Chondrocyte (in vitro differentiated cells): Measurements from ENCODE around the gene APH1B. TPM values are rescaled to one million over a fixed set of nuclear protein-coding genes. Genes with fewer than 3 reads are reported as not detected.
"Not testable (repeated sequence)": the region's sequence is repeated elsewhere in the genome, so short reads cannot be mapped to it uniquely, and the experiment has no call there.

Experiments
- DNase-seq: peaks from one replicate; pipeline ENCODE4 v3.0.0; 2021; ENCODE audit warnings: mixed read lengths, low spot score
- H3K27ac Mint-ChIP-seq: one replicate; pipeline ENCODE4 v1.8.0; 2021; ENCODE audit warnings: mild to moderate bottlenecking, moderate library complexity, mixed read lengths; ENCODE audit not compliant: unreplicated experiment
- H3K27me3 Mint-ChIP-seq: 2 replicates; pipeline ENCODE4 v1.8.0; 2021; ENCODE audit warnings: low read depth, mixed read lengths
- H3K36me3 Mint-ChIP-seq: 2 replicates; pipeline ENCODE4 v1.8.0; 2021; ENCODE audit warnings: low read depth, mixed read lengths
- H3K4me1 Mint-ChIP-seq: 2 replicates; pipeline ENCODE4 v1.8.0; 2021; ENCODE audit warnings: low read depth, mild to moderate bottlenecking, mixed read lengths
- H3K4me3 Mint-ChIP-seq: one replicate; pipeline ENCODE4 v1.8.0; 2021; ENCODE audit warnings: mild to moderate bottlenecking, moderate library complexity, mixed read lengths; ENCODE audit not compliant: unreplicated experiment
- H3K9me3 Mint-ChIP-seq: 2 replicates; pipeline ENCODE4 v1.8.0; 2021; ENCODE audit warnings: low read depth, mixed read lengths
- total RNA-seq: library from RNA; stranded (reverse); gene quantifications from 3 replicates; pipeline ENCODE4 v1.2.1, GENCODE V29; 2021
- TF ChIP-seq, protein P1 (sequence below): fragments of 200-600 bp; sonication (generic); IDR thresholded peaks from 2 replicates; pipeline ENCODE4 v1.5.0; 2021; ENCODE audit warnings: antibody characterized with exemption, mild to moderate bottlenecking, moderate library complexity

The APH1B gene
- total RNA-seq, 1 donor from 2014 or later, result 20.1 TPM

DNA sequence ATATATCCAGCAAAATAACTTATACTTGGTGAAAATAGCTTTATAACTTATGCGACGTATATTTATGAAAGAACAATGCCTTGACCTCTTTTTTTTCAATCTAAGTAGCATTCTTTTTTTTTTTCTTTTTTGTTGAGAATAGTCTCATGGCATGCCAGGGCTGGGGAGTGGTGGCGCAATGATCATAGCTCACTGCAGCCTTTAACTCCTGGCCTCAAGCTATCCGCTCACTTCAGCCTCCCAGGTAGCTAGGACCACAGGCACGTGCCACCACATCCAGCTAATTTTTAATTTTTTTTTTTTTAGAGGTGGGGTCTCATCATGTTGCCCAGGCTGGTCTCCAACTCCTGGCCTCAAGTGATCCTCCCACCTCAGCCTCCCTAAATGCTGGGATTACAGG lies 44.5 kb upstream of the APH1B start:
- no peaks in the 10 kb centered on the region for H3K27me3 Mint-ChIP-seq
- DNase-seq, result no peak
- no peak overlapping the region for H3K4me3 Mint-ChIP-seq
- TF ChIP-seq, protein P1, sequence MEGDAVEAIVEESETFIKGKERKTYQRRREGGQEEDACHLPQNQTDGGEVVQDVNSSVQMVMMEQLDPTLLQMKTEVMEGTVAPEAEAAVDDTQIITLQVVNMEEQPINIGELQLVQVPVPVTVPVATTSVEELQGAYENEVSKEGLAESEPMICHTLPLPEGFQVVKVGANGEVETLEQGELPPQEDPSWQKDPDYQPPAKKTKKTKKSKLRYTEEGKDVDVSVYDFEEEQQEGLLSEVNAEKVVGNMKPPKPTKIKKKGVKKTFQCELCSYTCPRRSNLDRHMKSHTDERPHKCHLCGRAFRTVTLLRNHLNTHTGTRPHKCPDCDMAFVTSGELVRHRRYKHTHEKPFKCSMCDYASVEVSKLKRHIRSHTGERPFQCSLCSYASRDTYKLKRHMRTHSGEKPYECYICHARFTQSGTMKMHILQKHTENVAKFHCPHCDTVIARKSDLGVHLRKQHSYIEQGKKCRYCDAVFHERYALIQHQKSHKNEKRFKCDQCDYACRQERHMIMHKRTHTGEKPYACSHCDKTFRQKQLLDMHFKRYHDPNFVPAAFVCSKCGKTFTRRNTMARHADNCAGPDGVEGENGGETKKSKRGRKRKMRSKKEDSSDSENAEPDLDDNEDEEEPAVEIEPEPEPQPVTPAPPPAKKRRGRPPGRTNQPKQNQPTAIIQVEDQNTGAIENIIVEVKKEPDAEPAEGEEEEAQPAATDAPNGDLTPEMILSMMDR, result no peak
- H3K4me1 Mint-ChIP-seq, result peaks cover 58% of the 10 kb centered on the region
- H3K27ac Mint-ChIP-seq, result peak overlapping the region; percentile 92
- H3K9me3 Mint-ChIP-seq, result peaks cover 3% of the 10 kb centered on the region
- no peaks in the 10 kb centered on the region for H3K36me3 Mint-ChIP-seq

DNA sequence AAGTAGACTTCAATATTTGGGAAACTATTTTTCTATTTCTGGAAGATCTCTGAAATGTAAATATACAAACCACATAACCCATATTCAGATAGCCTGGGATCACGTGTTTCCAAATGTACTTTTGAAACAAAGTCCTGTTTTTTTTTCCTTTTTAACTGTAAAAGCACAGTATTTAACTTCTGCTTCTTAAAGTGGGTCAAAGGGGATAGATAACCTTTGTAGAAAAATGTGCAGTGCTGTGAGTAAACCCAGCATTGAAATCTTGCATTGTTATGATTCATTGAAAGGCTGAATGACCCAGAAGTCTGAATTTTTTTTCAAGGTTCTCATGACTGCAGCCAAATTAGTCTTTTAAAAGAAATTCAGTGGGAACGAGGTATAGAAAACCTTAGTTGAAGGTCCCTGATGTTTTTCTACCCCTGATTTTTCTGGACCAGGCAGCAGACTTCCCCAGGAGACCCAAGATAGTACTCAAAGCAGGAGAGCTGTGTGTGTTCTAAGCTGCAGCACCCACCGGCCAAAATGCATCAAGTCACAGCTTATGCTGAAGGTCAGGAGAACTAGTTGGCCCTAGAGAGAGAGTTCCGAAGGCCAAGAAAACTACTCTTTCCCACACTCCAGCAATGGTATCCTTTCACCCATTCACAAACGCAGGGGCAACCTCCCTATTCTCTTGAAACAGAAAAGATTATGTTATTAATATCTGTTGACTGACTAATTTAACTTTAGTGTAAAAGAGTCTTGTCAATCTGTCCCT lies 43.6 kb upstream of the APH1B start:
- TF ChIP-seq, protein P1, result no peak
- Mint-ChIP-seq H3K4me3 (peak overlapping the region; percentile 23), H3K4me1 (peaks cover 65% of the 10 kb centered on the region), H3K27ac (peak overlapping the region; percentile 92), H3K9me3 (peaks cover 5% of the 10 kb centered on the region), H3K36me3 (no peaks in the 10 kb centered on the region), H3K27me3 (no peaks in the 10 kb centered on the region)
- DNase-seq, result no peak

DNA sequence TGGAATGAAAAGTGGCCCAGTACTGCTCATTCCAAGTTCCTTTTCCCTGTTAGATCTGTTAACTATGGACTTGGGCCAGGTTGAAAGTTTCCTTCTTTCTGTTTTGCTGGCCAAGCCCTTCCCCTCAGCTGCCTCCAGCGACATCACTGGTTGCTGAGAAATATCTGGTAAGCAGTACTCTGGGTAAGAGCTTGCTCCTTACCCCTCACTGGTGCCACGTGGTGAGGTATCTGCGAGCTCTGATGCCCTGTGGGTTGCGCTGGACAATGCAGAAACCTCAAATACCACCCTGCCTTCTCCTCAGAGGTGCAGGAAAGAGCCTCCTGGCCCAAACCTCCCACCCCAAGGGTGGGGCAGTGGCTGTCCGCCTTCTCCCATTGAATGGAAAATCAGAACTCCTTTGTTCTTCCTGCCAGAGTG lies 42.9 kb upstream of the APH1B start:
- H3K4me3 Mint-ChIP-seq, result peak overlapping the region; percentile 33
- H3K36me3 Mint-ChIP-seq, result no peaks in the 10 kb centered on the region
- no peak for DNase-seq
- H3K27ac Mint-ChIP-seq, result peak overlapping the region; percentile 92
- peaks cover 69% of the 10 kb centered on the region for H3K4me1 Mint-ChIP-seq
- peaks cover 5% of the 10 kb centered on the region for H3K9me3 Mint-ChIP-seq
- no peaks in the 10 kb centered on the region for H3K27me3 Mint-ChIP-seq
- TF ChIP-seq, protein P1, result no peak

DNA sequence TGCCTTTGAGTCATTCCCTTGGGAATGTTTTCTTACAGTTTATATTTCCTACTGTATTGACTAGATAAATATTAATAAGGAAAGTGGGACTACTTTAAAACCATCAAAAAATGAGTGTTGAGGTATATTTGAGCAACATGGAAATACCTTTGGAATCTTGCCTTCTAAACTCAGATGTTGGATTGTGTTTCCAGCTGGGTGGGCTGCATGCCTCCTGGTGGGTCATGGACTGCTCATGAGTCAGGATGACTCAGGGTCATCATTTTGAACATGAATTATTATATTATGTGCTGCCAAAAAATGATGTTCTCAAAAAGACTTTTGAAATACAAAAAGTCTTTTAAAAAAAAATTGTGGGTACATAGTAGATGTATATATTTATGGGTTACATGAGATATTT lies 41.1 kb upstream of the APH1B start:
- Mint-ChIP-seq H3K9me3 (peaks cover 5% of the 10 kb centered on the region), H3K4me1 (peaks cover 76% of the 10 kb centered on the region), H3K36me3 (no peaks in the 10 kb centered on the region), H3K27ac (peak overlapping the region; percentile 91), H3K27me3 (no peaks in the 10 kb centered on the region), H3K4me3 (no peak overlapping the region)
- DNase-seq, result no peak
- TF ChIP-seq, protein P1, result no peak

DNA sequence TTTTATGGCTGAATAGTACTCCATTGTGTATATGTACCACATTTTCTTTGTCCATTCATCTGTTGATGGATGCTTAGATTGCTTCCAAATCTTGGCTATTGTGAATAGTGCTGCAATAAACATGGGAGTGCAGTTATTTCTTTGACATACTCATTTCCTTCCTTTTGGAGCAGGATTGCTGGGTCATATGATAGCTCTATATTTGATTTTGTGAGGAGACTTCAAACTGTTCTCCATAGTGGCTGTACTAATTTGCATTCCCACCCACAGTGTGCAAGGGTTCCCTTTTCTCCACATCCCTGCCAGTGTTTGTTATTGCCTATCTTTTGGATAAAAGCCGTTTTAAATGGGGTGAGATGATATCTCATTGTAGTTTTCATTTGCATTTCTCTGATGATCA lies 40.3 kb upstream of the APH1B start:
- DNase-seq, H3K4me3 Mint-ChIP-seq, H3K36me3 Mint-ChIP-seq, H3K9me3 Mint-ChIP-seq, H3K27me3 Mint-ChIP-seq: not testable (repeated sequence)
- peak overlapping the region; percentile 52 for H3K27ac Mint-ChIP-seq
- peaks cover 72% of the 10 kb centered on the region for H3K4me1 Mint-ChIP-seq

DNA sequence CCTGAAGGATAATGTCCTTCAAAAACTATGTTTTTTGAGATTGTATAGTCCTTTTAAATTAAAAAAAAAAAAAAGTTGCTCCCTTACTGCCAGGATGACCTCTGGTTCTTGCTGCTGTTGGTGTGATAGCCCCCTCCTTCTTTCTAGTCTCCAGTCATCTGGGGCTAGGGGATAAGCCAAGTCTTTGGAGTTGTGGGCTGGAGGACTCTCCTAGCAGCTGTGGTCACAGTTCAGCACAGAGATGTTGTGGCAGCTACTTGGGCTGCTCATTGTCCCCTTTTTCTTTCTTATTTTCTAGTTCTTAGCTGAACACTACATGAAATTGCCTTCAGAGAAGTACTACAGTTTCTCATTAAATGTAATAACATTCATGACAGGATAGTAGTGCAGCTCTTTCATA lies 39.2 kb upstream of the APH1B start:
- peaks cover 67% of the 10 kb centered on the region for H3K4me1 Mint-ChIP-seq
- H3K27me3 Mint-ChIP-seq, result no peaks in the 10 kb centered on the region
- TF ChIP-seq, protein P1, result no peak
- H3K27ac Mint-ChIP-seq, result peak overlapping the region; percentile 79
- no peak overlapping the region for H3K4me3 Mint-ChIP-seq
- H3K9me3 Mint-ChIP-seq, result peaks cover 5% of the 10 kb centered on the region
- H3K36me3 Mint-ChIP-seq, result no peaks in the 10 kb centered on the region
- no peak for DNase-seq
